ENCODE data around the gene NEGR1.

NEGR1 gene

GRCh38 chr1:71656902-71657301, 625.4 kb downstream of the NEGR1 start:
- no peak for DNase-seq (ENCODE audit: extremely low read depth, low read depth)
- no peak for TF ChIP-seq CTCF (IDR thresholded peaks at IDR 0.05; ENCODE audit: low read depth, low read length)

DNA sequence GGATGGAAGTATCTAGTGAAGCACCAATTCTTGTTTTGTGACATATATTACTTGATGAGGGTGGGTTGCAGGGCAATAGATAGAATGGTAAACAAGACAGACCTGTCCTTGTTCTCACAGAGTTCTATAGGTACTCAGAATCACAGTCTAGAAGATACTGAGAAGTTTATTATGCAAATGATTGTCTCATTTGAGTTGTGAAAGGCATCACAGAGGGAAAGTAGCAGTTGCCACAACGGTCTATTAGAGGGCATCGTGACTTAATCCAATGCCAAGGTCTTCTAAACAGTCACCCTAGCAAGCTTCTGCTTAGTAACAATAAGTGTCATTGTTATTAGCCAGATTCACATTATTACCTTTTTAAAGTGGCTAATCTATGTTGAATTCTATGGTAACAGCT, 626.7 kb downstream of the NEGR1 start:
- TF ChIP-seq CTCF (IDR thresholded peaks at IDR 0.05; ENCODE audit: low read depth, low read length) = no peak
- DNase-seq (ENCODE audit: extremely low read depth, low read depth) = no peak

DNA sequence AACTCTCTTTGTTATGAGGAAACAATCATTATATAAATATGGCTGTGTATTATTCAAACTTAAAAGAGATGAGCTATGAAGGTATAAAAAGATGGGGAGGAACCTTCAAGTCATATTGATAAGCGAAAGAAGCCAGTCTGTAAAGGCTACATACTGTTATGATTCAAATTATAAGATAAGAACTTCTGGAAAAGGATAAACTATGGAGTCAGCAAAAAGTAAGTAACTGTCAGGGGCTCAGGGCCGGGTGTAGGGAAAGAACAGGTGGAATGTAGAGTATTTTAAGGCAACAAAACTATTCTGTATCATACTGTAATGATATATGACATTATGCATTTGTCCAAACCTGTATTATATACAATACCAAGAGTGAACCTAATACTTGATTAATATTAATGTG, 628.4 kb downstream of the NEGR1 start:
- no peak for TF ChIP-seq CTCF (IDR thresholded peaks at IDR 0.05; ENCODE audit: low read depth, low read length)

DNA sequence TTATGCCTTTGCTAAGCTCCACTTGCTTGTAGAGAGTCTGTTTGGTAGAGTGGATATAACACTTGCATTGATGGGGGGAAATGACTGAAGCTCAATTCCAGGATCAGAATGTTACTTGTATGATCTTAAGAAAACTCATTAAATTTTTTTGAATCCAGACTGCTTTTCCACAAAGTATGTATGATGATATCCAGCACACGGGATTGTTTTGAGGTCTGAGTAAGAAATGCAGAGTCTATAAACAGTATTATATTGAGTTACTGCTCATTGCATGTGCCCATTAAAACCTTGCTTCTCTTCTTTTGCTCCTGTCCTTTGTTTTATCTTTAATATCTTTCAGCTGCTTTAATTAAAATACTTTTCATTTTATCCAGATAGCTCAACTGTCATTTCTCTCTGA, 631.1 kb downstream of the NEGR1 start:
- DNase-seq (ENCODE audit: extremely low read depth, low read depth) = no peak

More for the DNA sequence above, 628.4 kb downstream of the NEGR1 start:
- no peak for DNase-seq (ENCODE audit: extremely low read depth, low read depth)

DNA sequence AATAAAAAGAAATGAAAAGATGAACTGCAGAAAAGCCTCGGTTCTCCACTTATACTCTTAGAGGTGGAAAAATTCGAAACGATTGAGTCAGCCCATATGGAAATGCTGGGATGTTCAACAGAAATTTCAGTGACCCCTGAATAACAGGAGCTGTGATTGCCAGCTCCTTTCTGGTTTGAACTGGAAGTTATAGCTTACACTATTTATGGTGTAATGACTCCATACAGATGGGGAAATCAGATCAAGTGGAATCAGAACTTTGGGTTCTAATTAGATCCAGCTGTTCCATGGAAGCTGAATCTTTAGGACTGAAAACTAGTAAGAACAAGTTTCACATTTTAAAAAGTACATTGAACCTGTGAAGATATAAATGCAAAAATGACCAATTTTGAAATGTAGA, 632.2 kb downstream of the NEGR1 start:
- no peak for TF ChIP-seq CTCF (IDR thresholded peaks at IDR 0.05; ENCODE audit: low read depth, low read length)
- peak; percentile 73 for DNase-seq (ENCODE audit: extremely low read depth, low read depth)

More for the DNA sequence above, 631.1 kb downstream of the NEGR1 start:
- no peak for TF ChIP-seq CTCF (IDR thresholded peaks at IDR 0.05; ENCODE audit: low read depth, low read length)

GRCh38 chr1:71649608-71650007, 632.7 kb downstream of the NEGR1 start:
- TF ChIP-seq CTCF (IDR thresholded peaks at IDR 0.05; ENCODE audit: low read depth, low read length) = no peak
- no peak for DNase-seq (ENCODE audit: extremely low read depth, low read depth)

GRCh38 chr1:71647513-71648300, 634.6 kb downstream of the NEGR1 start:
- TF ChIP-seq CTCF (IDR thresholded peaks at IDR 0.05; ENCODE audit: low read depth, low read length) = no peak

More at GRCh38 chr1:71647513-71648300, 634.6 kb downstream of the NEGR1 start:
- no peak for DNase-seq (ENCODE audit: extremely low read depth, low read depth)
